ENCODE data around the gene PPP2R5A.
"Not testable (repeated sequence)": the region's sequence is repeated elsewhere in the genome, so short reads cannot be mapped to it uniquely, and the experiment has no call there.

PPP2R5A gene

DNA sequence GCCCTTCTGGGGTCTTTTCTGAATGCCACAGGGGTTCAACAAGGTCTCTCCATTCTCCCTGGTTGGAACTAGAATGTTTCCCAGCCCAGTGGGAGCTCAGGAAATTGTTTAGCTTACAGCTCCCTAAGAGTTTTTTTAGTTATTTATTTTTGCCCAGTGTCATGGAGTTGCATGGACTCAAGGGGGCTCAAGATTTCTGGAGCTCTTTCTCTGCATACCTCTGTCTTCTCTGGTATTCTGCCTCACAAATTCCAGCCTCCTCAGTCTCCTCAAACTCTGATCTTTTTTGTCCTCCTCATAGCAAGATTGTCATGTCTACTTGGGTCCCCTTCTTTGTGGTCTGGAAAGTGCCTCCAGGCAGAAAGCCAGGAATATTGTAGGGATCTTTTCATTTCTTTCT, 15.9 kb upstream of the PPP2R5A start:
- no peak for DNase-seq

GRCh38 chr1:212270564-212270963, 14.6 kb upstream of the PPP2R5A start:
- no peak for DNase-seq

DNA sequence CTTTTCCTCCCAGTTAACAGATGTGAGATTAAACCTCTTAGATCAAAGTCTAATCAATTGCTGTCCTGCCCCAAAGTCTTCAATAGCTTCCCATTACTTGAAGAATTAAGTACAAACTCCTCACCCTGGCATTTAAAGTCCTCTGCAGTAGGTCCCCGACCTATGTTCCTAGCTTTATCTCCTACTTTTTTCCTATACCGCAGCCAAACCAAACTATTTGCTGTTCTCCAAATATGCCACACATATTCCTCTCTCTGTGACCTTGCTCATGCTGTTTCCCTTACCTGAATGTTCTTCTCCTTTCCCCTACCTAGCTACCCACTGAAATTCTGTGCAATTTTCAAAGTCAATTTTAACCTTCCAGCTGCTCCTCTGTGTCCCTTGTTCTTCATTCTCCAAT, 14.0 kb upstream of the PPP2R5A start:
- no peak for DNase-seq

DNA sequence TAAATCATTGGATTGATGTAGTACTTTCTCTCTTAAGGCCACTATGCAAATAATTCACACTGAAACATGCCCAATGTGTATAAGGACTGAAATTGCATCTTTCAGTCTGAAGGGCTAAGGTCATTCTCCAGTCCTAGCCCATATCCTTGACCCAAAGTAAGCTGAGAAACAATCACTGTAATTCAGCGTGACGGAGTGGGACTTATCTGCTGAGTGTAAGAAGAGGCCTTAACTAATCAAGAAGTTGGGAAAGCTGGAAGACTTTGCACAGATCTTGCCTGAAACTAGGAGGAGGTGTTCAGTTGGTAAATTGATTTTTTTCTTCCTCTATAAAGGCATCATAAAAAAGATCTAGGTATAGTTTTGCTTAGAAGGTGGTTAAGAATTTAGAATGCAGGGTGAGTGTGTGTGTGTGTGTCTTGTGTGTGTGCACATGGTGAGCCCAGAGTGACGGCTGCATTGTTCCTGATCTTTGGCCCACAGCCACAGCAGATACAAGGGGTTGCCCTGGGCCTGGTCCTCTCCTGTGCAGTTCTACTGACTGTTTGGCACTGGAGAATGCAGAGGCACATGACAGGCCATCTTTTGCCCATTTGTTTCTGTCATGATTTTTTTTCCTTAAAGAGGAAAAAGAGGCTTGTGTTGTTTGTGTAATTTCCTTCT, 13.3 kb upstream of the PPP2R5A start:
- DNase-seq, result no peak

GRCh38 chr1:212281590-212281989, 3.6 kb upstream of the PPP2R5A start:
- DNase-seq, result no peak

DNA sequence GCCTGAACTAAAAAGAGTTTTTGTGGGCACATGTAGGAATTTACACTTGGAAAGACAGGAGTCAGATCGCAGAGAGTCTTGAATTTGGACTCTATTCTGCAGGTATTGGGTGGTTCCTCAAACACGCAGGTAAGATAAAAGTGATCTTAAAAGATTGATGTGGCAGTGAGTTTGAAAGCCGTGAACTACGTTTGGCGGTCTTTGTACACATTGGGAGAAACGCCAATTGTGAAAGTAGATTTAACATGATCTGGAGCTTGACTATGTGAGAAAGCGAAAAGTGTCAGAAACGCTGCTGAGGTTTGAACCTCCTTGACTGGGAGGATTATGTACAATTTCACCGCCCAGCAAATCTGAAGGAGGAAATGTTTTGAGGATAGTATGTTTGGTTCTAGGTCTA, 1.5 kb upstream of the PPP2R5A start:
- DNase-seq, result no peak

- no peak for DNase-seq
Observed at GRCh38 chr1:212284332-212284743, 872 bp upstream of the PPP2R5A start.

DNA sequence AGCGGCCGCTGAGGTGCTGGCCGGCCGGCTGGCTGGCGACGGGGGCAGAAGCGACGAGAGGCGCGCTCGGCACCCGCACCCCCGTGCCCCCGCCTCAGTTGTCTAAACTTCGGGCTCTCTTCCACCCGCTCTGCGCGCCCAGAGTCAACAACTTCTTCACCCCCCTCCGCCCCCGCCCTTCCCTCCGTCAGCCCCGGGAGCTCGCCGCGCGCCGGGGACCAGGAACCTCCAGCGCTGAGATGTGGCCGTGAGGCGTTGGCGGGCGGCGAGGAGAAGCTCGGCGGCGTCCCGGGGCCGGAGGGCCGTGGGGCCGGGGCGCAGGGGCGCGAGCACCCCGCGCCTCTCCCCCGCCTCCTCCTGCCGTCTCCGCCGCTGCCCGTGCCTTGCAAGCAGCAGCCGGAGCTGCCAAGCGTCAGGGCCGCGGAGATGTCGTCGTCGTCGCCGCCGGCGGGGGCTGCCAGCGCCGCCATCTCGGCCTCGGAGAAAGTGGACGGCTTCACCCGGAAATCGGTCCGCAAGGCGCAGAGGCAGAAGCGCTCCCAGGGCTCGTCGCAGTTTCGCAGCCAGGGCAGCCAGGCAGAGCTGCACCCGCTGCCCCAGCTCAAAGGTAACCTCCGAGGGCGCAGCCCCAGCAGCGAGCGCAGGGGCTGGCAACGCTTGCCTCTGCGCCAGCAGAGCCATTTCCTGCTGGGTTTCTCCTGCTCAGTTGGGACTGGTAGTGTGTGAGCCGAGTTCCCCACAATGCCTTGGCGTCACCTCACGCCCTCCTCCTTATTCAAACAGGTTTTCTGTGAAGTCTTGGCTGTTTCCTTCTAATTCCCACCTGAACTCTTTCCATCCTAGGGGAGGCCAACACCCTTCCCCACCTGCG, 710 bp downstream of the PPP2R5A start:
- DNase-seq, result peak; percentile 72

DNA sequence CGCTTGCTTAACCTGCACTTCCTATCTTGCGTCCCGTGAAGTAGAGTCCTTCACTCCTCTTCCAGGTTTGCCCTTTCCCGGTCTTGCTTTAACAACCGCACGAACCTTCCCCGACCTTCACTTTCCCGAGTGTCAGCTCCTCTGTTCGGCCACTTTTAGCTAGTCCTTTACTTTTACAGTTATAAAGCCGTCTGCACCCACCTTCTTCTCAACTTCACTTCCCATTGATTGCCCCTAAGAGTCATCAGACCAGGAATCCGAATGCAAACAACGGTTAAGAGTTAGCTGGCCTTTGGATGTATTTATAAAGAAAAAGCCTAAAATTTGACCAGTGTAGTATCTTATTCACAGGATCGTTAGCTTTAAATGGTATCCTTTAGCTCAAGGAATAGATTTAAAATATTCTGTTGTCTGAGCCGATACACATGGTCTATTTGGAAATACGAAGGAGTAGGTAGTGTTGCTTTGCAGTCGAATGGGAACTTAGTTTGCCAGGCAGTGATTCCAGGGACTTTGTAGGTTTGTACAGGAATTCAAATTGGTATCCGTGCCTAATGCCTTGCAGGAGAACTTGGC, 1.4 kb downstream of the PPP2R5A start:
- no peak for DNase-seq

- DNase-seq, result no peak
Observed at GRCh38 chr1:212287261-212287895, 2.2 kb downstream of the PPP2R5A start.

DNA sequence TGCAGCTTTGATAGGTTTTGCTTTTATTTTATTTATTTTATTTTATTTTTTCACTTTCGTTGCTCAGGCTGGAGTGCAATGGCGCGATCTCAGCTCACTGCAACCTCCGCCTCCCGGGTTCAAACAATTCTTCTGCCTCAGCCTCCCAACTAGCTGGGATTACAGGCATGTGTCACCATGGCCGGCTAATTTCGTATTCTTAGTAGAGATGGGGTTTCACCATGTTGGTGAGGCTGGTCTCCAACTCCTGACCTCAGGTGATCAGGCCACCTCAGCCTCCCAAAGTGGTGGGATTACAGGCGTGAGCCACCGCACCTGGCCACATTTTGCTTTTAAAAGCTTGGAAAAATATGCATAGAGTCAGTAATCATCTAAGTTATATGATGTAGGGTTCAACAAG, 2.8 kb downstream of the PPP2R5A start:
- not testable (repeated sequence) for DNase-seq

GRCh38 chr1:212288615-212289014, 3.4 kb downstream of the PPP2R5A start:
- DNase-seq, result no peak

GRCh38 chr1:212289262-212290077, 4.3 kb downstream of the PPP2R5A start:
- DNase-seq, result no peak

DNA sequence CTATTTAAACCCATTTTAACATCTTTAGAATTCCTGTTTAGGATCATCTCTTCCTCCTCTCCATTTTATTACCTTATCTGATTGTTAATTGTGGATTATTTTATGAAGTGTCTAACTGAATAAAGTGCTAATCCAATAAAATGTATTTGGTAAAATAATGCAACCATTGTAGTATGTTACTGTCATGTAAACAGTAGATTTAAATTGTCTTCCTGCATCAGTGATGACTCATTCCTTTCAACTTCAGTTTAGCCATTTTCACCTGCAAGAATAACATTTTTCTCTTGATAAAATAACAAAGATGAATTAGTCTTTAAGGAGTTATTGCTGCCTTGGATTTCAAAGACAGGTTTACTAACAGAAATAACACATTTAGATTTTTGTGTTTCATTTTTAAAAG, 5.4 kb downstream of the PPP2R5A start:
- DNase-seq, result no peak

- no peak for DNase-seq
Observed at GRCh38 chr1:212291505-212292134, 6.4 kb downstream of the PPP2R5A start.

- DNase-seq, result no peak
Observed at GRCh38 chr1:212292250-212293105, 7.3 kb downstream of the PPP2R5A start.

GRCh38 chr1:212293579-212293978, 8.4 kb downstream of the PPP2R5A start:
- no peak for DNase-seq

DNA sequence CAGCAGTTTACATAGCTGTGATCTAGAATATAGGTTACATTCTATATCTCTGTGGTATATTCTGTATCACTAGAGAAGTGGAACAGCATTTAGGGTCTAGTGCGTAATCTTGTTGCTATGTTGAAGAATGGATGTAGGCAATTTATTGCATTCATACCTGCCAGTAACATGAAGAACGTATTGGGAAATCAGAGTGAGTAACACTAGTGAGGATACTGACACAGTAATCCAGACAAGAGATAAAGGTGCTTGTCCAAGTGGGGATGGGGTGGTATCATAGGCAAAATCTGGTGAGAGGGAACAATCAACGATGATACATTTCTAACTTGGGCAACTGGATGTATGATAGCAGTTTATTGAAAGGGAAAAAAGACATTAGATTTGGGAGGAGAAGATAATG, 9.8 kb downstream of the PPP2R5A start:
- no peak for DNase-seq

- DNase-seq, result no peak
Observed at GRCh38 chr1:212295579-212295978, 10.4 kb downstream of the PPP2R5A start.

- no peak for DNase-seq
Observed at GRCh38 chr1:212297338-212297737, 12.1 kb downstream of the PPP2R5A start.

DNA sequence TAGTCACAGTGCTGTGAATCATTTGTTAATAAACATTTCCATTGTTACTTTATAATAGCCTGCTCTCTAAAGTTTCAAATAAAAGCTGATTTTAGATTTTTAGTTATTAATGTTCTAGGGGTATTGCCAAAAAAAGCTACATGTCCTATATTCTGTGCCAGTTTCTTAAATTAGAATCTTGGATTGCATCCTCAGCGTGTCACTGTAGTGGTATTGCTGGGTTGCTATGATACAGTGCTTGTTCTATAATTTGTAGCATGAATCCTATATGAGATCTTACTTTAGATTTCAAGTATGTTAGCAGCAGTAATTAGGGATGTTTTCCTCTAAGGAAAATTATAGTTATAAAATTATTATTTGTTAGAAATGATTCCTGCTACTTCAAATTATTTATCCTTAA, 16.4 kb downstream of the PPP2R5A start:
- DNase-seq, result no peak

All from femur (tissue), 1 donor.